K562 (cell line): Measurements from ENCODE around the gene ANO1. TPM values are rescaled to one million over a fixed set of nuclear protein-coding genes. Genes with fewer than 3 reads are reported as not detected.

Source experiments
- ATAC-seq: fragments of 200-7000 bp; cut with Tn5 transposase; 3 replicates; pipeline ENCODE4 v1.9.1; 2020; ENCODE audit warnings: moderate library complexity
- BruUV-seq: library from RNA; stranded (reverse); fragments of 400-500 nt; replicated peaks from 2 replicates; lab custom pipeline; 2021; lab: Mats Ljungman, UMichigan
- CTCF ChIA-PET: fragments of 300-600 bp; formaldehyde crosslinking; extraction: SDS; loops from one replicate; lab custom pipeline; 2021; ENCODE audit warnings: low intra/inter-chr PET ratio; lab: Yijun Ruan, JAX
- POLR2A ChIA-PET: fragments of 300-600, 350-650 bp; sonication (Branson Sonifier 250); formaldehyde crosslinking; extraction: SDS; loops from one replicate; lab custom pipeline; 2021; ENCODE audit warnings: antibody characterized with exemption, inconsistent platforms; lab: Yijun Ruan, JAX
- DNase-seq, 4 experiments: peaks; one replicate each; pipeline versions ENCODE4 v3.0.0 to v3.0.0-alpha.2; 2011 to 2018; ENCODE audit warnings: low spot score in 3 of 4, mixed read lengths in 3 of 4; ENCODE audit errors: extremely low read depth in 1 of 4
- FAIRE-seq: peaks from 2 replicates; lab custom pipeline; 2011; peaks lifted over from hg19 to GRCh38; lab: Jason Lieb, UNC
- H2AFZ ChIP-seq: 2 replicates; pipeline ENCODE4 v1.6.0; 2011; ENCODE audit warnings: low read depth, low read length, control low read depth, inconsistent platforms
- H3K27ac ChIP-seq: fragments of 200-600 bp; 3 replicates; pipeline ENCODE4 v1.8.0; 2011; ENCODE audit warnings: low read depth, mild to moderate bottlenecking, control low read depth, inconsistent platforms, low read length, moderate library complexity, mixed read lengths; ENCODE audit errors: extremely low read depth
- H3K27me3 ChIP-seq, 2 experiments: fragments of 300-600 bp in 1 of 2; 2 replicates in 1 of 2; 3 replicates in 1 of 2; pipeline versions ENCODE4 v1.6.0 to v1.8.0; 2011; ENCODE audit warnings: inconsistent platforms in 2 of 2, low read length in 2 of 2, mild to moderate bottlenecking in 1 of 2, mixed read lengths in 1 of 2, moderate library complexity in 1 of 2; ENCODE audit not compliant: control insufficient read depth in 2 of 2, insufficient read depth in 2 of 2
- H3K36me3 ChIP-seq: fragments of 300-600 bp; 3 replicates; pipeline ENCODE4 v1.8.0; 2011; ENCODE audit warnings: mild to moderate bottlenecking, low read length, inconsistent platforms; ENCODE audit not compliant: control insufficient read depth, insufficient read depth
- H3K4me1 ChIP-seq, 2 experiments: fragments of 200-600 bp in 1 of 2; replicated peaks in 1 of 2; 2 replicates in 1 of 2; 3 replicates in 1 of 2; pipeline versions ENCODE4 v1.5.1 to v1.8.0; 2011; ENCODE audit warnings: inconsistent platforms in 2 of 2, low read length in 2 of 2, mild to moderate bottlenecking in 1 of 2, mixed read lengths in 1 of 2, moderate library complexity in 1 of 2; ENCODE audit not compliant: control insufficient read depth in 2 of 2, insufficient read depth in 2 of 2
- H3K4me2 ChIP-seq: 2 replicates; pipeline ENCODE4 v1.6.1; 2011; ENCODE audit warnings: low read length, control low read depth, inconsistent platforms, mixed read lengths; ENCODE audit not compliant: insufficient read depth
- H3K4me3 ChIP-seq: fragments of 200-600 bp; sonication (generic), shearing (Covaris generic); 2 replicates; pipeline ENCODE4 v1.5.1; 2016; ENCODE audit warnings: control low read depth, inconsistent platforms
- H3K79me2 ChIP-seq: fragments of 200-600 bp; 3 replicates; pipeline ENCODE4 v1.8.0; 2011; ENCODE audit warnings: low read length, inconsistent platforms; ENCODE audit not compliant: control insufficient read depth, insufficient read depth
- H3K9ac ChIP-seq, 2 experiments: 2 replicates each; pipeline versions ENCODE4 v1.6.0 to v1.6.1; 2011; ENCODE audit warnings: low read depth in 2 of 2, low read length in 2 of 2, control low read depth in 1 of 2, inconsistent platforms in 1 of 2, mild to moderate bottlenecking in 1 of 2, mixed read lengths in 1 of 2; ENCODE audit not compliant: insufficient read depth in 1 of 2
- H3K9me1 ChIP-seq: one replicate; pipeline ENCODE4 v1.6.0; 2011; ENCODE audit warnings: inconsistent platforms, mild to moderate bottlenecking, low read length, moderate library complexity; ENCODE audit not compliant: control insufficient read depth, insufficient read depth
- H3K9me3 ChIP-seq: replicated peaks from 2 replicates; pipeline ENCODE4 v1.5.1; 2011; ENCODE audit warnings: low read depth, low read length, inconsistent platforms; ENCODE audit not compliant: control insufficient read depth, insufficient read depth
- H4K20me1 ChIP-seq: replicated peaks from 2 replicates; pipeline ENCODE4 v1.6.1; 2011; ENCODE audit warnings: low read length, inconsistent platforms, mixed read lengths; ENCODE audit not compliant: control insufficient read depth, insufficient read depth
- ATF2 ChIP-seq: sonication (generic); formaldehyde crosslinking; IDR thresholded peaks from 2 replicates; pipeline ENCODE4 v1.8.1; 2022; ENCODE audit warnings: missing genetic modification reagents
- DPF2 ChIP-seq: fragments of 450-650 bp; IDR thresholded peaks from 2 replicates; pipeline ENCODE4 v1.6.1; 2016
- ELF4 ChIP-seq: fragments of 450-650 bp; formaldehyde crosslinking; IDR thresholded peaks from 2 replicates; pipeline ENCODE4 v1.4.0; 2022; ENCODE audit warnings: missing genetic modification characterization
- GTF2A2 ChIP-seq: IDR thresholded peaks from 2 replicates; pipeline ENCODE4 v1.6.1; 2016; ENCODE audit warnings: mild to moderate bottlenecking, missing genetic modification characterization, missing compliant biosample characterization
- HMG20A ChIP-seq: fragments of 450-650 bp; formaldehyde crosslinking; conservative IDR thresholded peaks from 2 replicates; pipeline ENCODE4 v1.4.0; 2020; ENCODE audit warnings: mild to moderate bottlenecking, mixed read lengths
- HNRNPH1 ChIP-seq: fragments of 200-400 bp; formaldehyde crosslinking; optimal IDR thresholded peaks from 2 replicates; pipeline ENCODE3; 2017; ENCODE audit warnings: low read depth, mild to moderate bottlenecking, low read length, moderate library complexity
- NFRKB ChIP-seq: fragments of 450-650 bp; IDR thresholded peaks from 2 replicates; pipeline ENCODE4 v1.6.1; 2016; ENCODE audit warnings: low read depth
- PYGO2 ChIP-seq: fragments of 450-650 bp; IDR thresholded peaks from 2 replicates; pipeline ENCODE4 v1.6.1; 2016; ENCODE audit warnings: mild to moderate bottlenecking, missing genetic modification characterization, moderate library complexity, missing compliant biosample characterization
- RAD51 ChIP-seq: fragments of 450-650 bp; IDR thresholded peaks from 2 replicates; pipeline ENCODE4 v1.7.1; 2016; ENCODE audit warnings: low read depth, mild to moderate bottlenecking, borderline replicate concordance
- TAL1 ChIP-seq: fragments of 450-650 bp; IDR thresholded peaks from 2 replicates; pipeline ENCODE4 v1.6.1; 2016; ENCODE audit warnings: mild to moderate bottlenecking
- ZNF197 ChIP-seq: fragments of 200-800 bp; sonication (Bioruptor generic); IDR thresholded peaks from 2 replicates; pipeline ENCODE4 v1.6.1; 2016; ENCODE audit warnings: low read depth, missing genetic modification characterization, missing compliant biosample characterization
- ZNF354B ChIP-seq: fragments of 250-450 bp; sonication (Bioruptor Pico); IDR thresholded peaks from 2 replicates; pipeline ENCODE4 v1.4.0; 2020
- WGBS: fragments of 100-300 bp; shearing (Covaris generic); methylation state at CpG from one replicate; pipeline ENCODE4 v1.1.6; 2016; ENCODE audit warnings: low coverage, mixed read lengths; ENCODE audit not compliant: insufficient coverage; ENCODE audit errors: missing lambda C conversion rate; 5-methylcytosine and 5-hydroxymethylcytosine counted together
- in situ Hi-C: fragments of 300-500 bp; cut with MboI; formaldehyde crosslinking; loops from 4 replicates; pipeline ENCODE4 v1.15.0; 2018; ENCODE audit warnings: inconsistent platforms, mixed read lengths
- intact Hi-C: fragments of 100-400 bp; cut with micrococcal nuclease; formaldehyde crosslinking; loops from 2 replicates; pipeline ENCODE4 v1.14.2; 2022
- polyA plus RNA-seq, 8 experiments: library from polyadenylated mRNA; depleted of rRNA in 4 of 8; stranded (reverse) in 5 of 8; unstranded in 3 of 8; fragments of >200 nt; fragmentation: Nextera tagmentation in 2 of 8; fragmentation: Illumina TruSeq in 1 of 8; extraction: Ambion mirVana in 2 of 8; extraction: Trizol in 1 of 8; gene quantifications; 2 replicates each; pipeline versions ENCODE4 v1.2.1 to v1.2.3, GENCODE V29; 2011 to 2014; ENCODE audit warnings: inconsistent platforms in 1 of 8, missing spikeins in 1 of 8
- total RNA-seq, 7 experiments: library from RNA; depleted of rRNA in 6 of 7; stranded (reverse); fragments of >200 nt in 6 of 7; fragmentation: Illumina TruSeq in 2 of 7; extraction: Trizol in 2 of 7; gene quantifications; 2 replicates each; pipeline versions ENCODE4 v1.2.1 to v1.2.3, GENCODE V29; 2011 to 2021; ENCODE audit warnings: low replicate concordance in 1 of 7

The ANO1 gene
- total and polyA plus RNA-seq, 9 of the 15 experiments (the other 6 are each of a cell fraction or from before 2014, with no cell fraction given): not detected

GRCh38 chr11:70099578-70100279 lies 21.6 kb downstream of the ANO1 start:
- Histone ChIP-seq H3K9me1 (no peaks in the 10 kb centered on the region), H3K9me3 (no peaks in the 10 kb centered on the region), H3K4me3 (no peak overlapping the region), H3K36me3 (no peaks in the 10 kb centered on the region), H3K27ac (no peak overlapping the region), H3K4me1 (no peaks in the 10 kb centered on the region; a peak in 1 of 5 replicates), H3K4me2 (no peak overlapping the region), H3K9ac (no peak overlapping the region), H4K20me1 (peaks cover 37% of the 10 kb centered on the region), H2AFZ (no peak overlapping the region), H3K27me3 (peaks cover 69 to 87% of the 10 kb centered on the region in 2 experiments), H3K79me2 (no peaks in the 10 kb centered on the region)
- DNase-seq: no peak
- no TSS peak for BruUV-seq
- WGBS: 2% methylated on average over 16 of the region's 16 CpGs
- FAIRE-seq: no peak
- intact Hi-C loops (no loop called here), in situ Hi-C loops (no loop called here)
- POLR2A ChIA-PET: interaction anchor here (0.6 kb wide), 1 partner anchor 8 kb away, joined by 3 read pairs; no protein-coding TSS in a partner anchor
- TF ChIP-seq PYGO2 (tag): no peak
- TF ChIP-seq RAD51: no peak
- no peak for TF ChIP-seq HMG20A (CRISPR knock-in tag)
- TF ChIP-seq DPF2: no peak
- TF ChIP-seq ZNF354B (CRISPR knock-in tag): no peak
- TF ChIP-seq HNRNPH1: no peak
- TF ChIP-seq NFRKB: no peak
- no peak for TF ChIP-seq TAL1
- no peak for TF ChIP-seq ZNF197 (CRISPR knock-in tag)
- TF ChIP-seq ATF2 (CRISPR knock-in tag): no peak
- no peak for TF ChIP-seq ELF4 (CRISPR knock-in tag)
- no peak for TF ChIP-seq GTF2A2 (tag)
- CTCF ChIA-PET: no interaction called here
- no peak for ATAC-seq
